ENCODE results near the gene FIGN.
A peak's percentile ranks its signal among the peaks of the same experiment; 100 is the strongest.

FIGN gene

DNA sequence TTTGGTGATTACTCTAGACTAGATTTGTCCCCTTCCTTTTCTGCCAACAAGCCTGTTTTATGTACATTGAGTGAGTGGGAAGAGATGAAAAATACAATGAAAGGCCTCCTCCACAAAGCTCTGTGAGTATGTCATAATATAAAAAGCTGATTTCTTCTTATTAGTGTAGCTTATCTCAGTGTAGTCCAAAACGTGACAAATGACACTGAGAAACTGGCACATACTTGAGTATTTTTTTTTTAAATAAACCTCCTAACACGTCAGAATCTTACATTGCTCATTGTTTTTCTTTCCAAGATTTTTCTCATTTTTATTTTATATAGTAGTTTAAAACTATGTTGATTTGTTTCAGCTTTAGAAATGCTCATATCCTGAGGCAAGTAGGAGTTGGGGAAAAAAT lies 17.9 kb upstream of the FIGN start:
- WGBS (ENCODE audit: extremely low coverage, insufficient coverage, insufficient read length) = no CpG with 5 or more reads among the region's 2 CpGs
- no peak overlapping the region for H3K4me3 ChIP-seq (ENCODE audit: low read depth, low read length)
- H3K4me2 ChIP-seq (ENCODE audit: low read length) = no peak overlapping the region
- no peak overlapping the region for H4K12ac ChIP-seq (ENCODE audit: low read depth, low read length)
- no peak overlapping the region for H3K18ac ChIP-seq (ENCODE audit: low read length)
- H4K91ac ChIP-seq (ENCODE audit: low read depth, low read length) = no peak overlapping the region
- H3K4ac ChIP-seq (ENCODE audit: low read depth, low read length) = no peak overlapping the region
- H2AK5ac ChIP-seq (ENCODE audit: low read length) = no peak overlapping the region
- H3K79me2 ChIP-seq (ENCODE audit: control insufficient read depth, insufficient read depth, low read length, poor library complexity) = no peaks in the 10 kb centered on the region
- DNase-seq = no peak
- H3K4me1 ChIP-seq (ENCODE audit: control insufficient read depth in 1 of 2, insufficient read depth in 2 of 2, low read length in 2 of 2) = peaks cover 0 to 2% of the 10 kb centered on the region in 2 experiments
- no peak overlapping the region for H2BK120ac ChIP-seq (ENCODE audit: insufficient read depth, low read length, poor library complexity)
- H3K79me1 ChIP-seq (ENCODE audit: low read length) = peaks cover 2% of the 10 kb centered on the region
- no peak overlapping the region for H3K14ac ChIP-seq (ENCODE audit: low read length)
- H3K9ac ChIP-seq (ENCODE audit: low read length) = no peak overlapping the region
- no peaks in the 10 kb centered on the region for H3K36me3 ChIP-seq (ENCODE audit: control insufficient read depth in 1 of 2, insufficient read depth in 2 of 2, low read length in 2 of 2)
- H3K27ac ChIP-seq (ENCODE audit: low read depth, low read length) = no peak overlapping the region
- H3K23ac ChIP-seq (ENCODE audit: low read length) = no peak overlapping the region
- no peak overlapping the region for H2AFZ ChIP-seq (ENCODE audit: insufficient read depth, low read length, poor library complexity)
- H3K9me3 ChIP-seq (ENCODE audit: insufficient read depth, low read depth, low read length) = no peaks in the 10 kb centered on the region
- no peak overlapping the region for H4K8ac ChIP-seq (ENCODE audit: low read depth, low read length)
- H2BK5ac ChIP-seq (ENCODE audit: low read depth, low read length, poor library complexity) = no peak overlapping the region
- no peaks in the 10 kb centered on the region for H3K27me3 ChIP-seq (ENCODE audit: insufficient read depth, low read length)
- no peak overlapping the region for H2BK12ac ChIP-seq (ENCODE audit: low read length)

DNA sequence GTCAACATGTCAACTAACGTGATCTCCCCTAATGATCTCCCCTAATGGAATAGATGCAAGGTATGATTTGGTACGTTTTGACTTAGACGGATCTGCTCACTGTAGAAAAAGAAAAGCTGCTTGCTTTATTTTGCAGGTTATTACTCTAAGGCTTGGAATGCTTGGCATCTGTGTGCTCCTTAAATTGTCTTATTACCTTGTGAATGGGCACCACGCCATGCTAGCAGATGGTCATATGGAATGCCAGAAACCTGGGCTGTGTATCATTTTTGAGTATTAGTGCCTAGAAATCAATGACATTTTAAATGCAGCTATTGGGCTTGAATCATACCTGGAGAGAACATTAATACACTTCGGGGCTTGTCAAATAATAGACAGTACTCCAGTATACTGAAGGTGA lies 16.5 kb upstream of the FIGN start:
- Histone ChIP-seq H3K14ac (ENCODE audit: low read length) (no peak overlapping the region), H3K4me1 (ENCODE audit: control insufficient read depth in 1 of 2, insufficient read depth in 2 of 2, low read length in 2 of 2) (peaks cover 0 to 2% of the 10 kb centered on the region in 2 experiments), H3K23ac (ENCODE audit: low read length) (no peak overlapping the region), H2AK5ac (ENCODE audit: low read length) (no peak overlapping the region), H2BK120ac (ENCODE audit: insufficient read depth, low read length, poor library complexity) (no peak overlapping the region), H2BK12ac (ENCODE audit: low read length) (no peak overlapping the region), H3K18ac (ENCODE audit: low read length) (no peak overlapping the region), H3K9ac (ENCODE audit: low read length) (no peak overlapping the region), H3K36me3 (ENCODE audit: control insufficient read depth in 1 of 2, insufficient read depth in 2 of 2, low read length in 2 of 2) (no peaks in the 10 kb centered on the region), H2BK5ac (ENCODE audit: low read depth, low read length, poor library complexity) (no peak overlapping the region), H3K4ac (ENCODE audit: low read depth, low read length) (no peak overlapping the region), H3K4me3 (ENCODE audit: low read depth, low read length) (no peak overlapping the region), H3K9me3 (ENCODE audit: insufficient read depth, low read depth, low read length) (no peaks in the 10 kb centered on the region), H3K79me2 (ENCODE audit: control insufficient read depth, insufficient read depth, low read length, poor library complexity) (no peaks in the 10 kb centered on the region), H3K4me2 (ENCODE audit: low read length) (no peak overlapping the region), H4K12ac (ENCODE audit: low read depth, low read length) (no peak overlapping the region), H3K27ac (ENCODE audit: low read depth, low read length) (no peak overlapping the region), H2AFZ (ENCODE audit: insufficient read depth, low read length, poor library complexity) (no peak overlapping the region), H4K8ac (ENCODE audit: low read depth, low read length) (no peak overlapping the region), H3K27me3 (ENCODE audit: insufficient read depth, low read length) (no peaks in the 10 kb centered on the region), H4K91ac (ENCODE audit: low read depth, low read length) (no peak overlapping the region), H3K79me1 (ENCODE audit: low read length) (peaks cover 2% of the 10 kb centered on the region)
- no CpG with 5 or more reads among the region's 5 CpGs for WGBS (ENCODE audit: extremely low coverage, insufficient coverage, insufficient read length)
- no peak for DNase-seq

DNA sequence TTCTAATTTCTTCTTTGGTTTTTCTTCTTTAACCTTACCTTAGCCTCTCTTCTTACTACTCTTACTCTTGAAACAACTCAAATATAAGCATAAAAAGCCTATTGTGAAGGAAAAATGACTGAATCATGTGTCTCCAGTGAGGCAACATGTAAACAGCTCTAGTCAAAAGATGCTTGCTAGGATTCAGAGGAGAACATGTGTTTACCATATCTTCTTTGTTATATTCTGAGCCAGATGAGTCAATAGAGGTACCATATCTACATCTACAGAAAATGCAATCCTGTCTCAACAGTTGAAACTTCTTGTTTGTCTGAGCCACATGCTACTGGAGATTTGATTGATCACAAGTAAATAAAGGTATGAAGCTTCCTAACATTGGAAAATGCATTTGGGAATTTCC lies 15.9 kb upstream of the FIGN start:
- Histone ChIP-seq H3K27me3 (ENCODE audit: insufficient read depth, low read length) (no peaks in the 10 kb centered on the region), H3K9me3 (ENCODE audit: insufficient read depth, low read depth, low read length) (no peaks in the 10 kb centered on the region), H3K14ac (ENCODE audit: low read length) (no peak overlapping the region), H3K9ac (ENCODE audit: low read length) (no peak overlapping the region), H2BK5ac (ENCODE audit: low read depth, low read length, poor library complexity) (no peak overlapping the region), H3K4me3 (ENCODE audit: low read depth, low read length) (no peak overlapping the region), H4K8ac (ENCODE audit: low read depth, low read length) (no peak overlapping the region), H2BK120ac (ENCODE audit: insufficient read depth, low read length, poor library complexity) (no peak overlapping the region), H3K23ac (ENCODE audit: low read length) (no peak overlapping the region), H3K36me3 (ENCODE audit: control insufficient read depth in 1 of 2, insufficient read depth in 2 of 2, low read length in 2 of 2) (no peaks in the 10 kb centered on the region), H3K18ac (ENCODE audit: low read length) (no peak overlapping the region), H3K79me2 (ENCODE audit: control insufficient read depth, insufficient read depth, low read length, poor library complexity) (no peaks in the 10 kb centered on the region), H4K12ac (ENCODE audit: low read depth, low read length) (no peak overlapping the region), H3K4ac (ENCODE audit: low read depth, low read length) (no peak overlapping the region), H3K79me1 (ENCODE audit: low read length) (peaks cover under 1% of the 10 kb centered on the region), H3K27ac (ENCODE audit: low read depth, low read length) (no peak overlapping the region), H3K4me1 (ENCODE audit: control insufficient read depth in 1 of 2, insufficient read depth in 2 of 2, low read length in 2 of 2) (peaks cover 0 to under 1% of the 10 kb centered on the region in 2 experiments), H3K4me2 (ENCODE audit: low read length) (no peak overlapping the region), H2AFZ (ENCODE audit: insufficient read depth, low read length, poor library complexity) (no peak overlapping the region), H2BK12ac (ENCODE audit: low read length) (no peak overlapping the region), H2AK5ac (ENCODE audit: low read length) (no peak overlapping the region), H4K91ac (ENCODE audit: low read depth, low read length) (no peak overlapping the region)
- no peak for DNase-seq

DNA sequence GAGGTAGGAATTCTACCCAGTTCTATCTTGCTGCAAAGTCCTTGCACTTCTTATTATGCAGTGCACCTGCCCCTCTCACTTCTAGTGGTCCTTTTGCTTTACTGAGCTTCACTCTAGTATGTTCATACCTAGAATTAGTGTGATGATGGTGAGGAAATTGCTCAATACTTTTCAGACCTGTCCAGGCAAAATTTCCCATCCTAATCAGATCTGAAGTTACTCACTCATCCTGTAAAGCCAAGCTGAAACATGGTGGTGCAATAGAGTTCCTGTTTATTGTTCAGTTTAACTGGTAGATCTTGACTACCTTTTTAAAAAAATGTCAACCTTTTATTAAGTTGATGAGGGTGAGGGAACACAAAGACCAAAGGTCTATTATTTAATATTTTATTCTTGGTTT lies 12.6 kb upstream of the FIGN start:
- H3K18ac ChIP-seq (ENCODE audit: low read length) = no peak overlapping the region
- no peak overlapping the region for H2BK12ac ChIP-seq (ENCODE audit: low read length)
- H2AK5ac ChIP-seq (ENCODE audit: low read length) = no peak overlapping the region
- H3K27ac ChIP-seq (ENCODE audit: low read depth, low read length) = no peak overlapping the region
- no peak overlapping the region for H3K23ac ChIP-seq (ENCODE audit: low read length)
- H4K8ac ChIP-seq (ENCODE audit: low read depth, low read length) = no peak overlapping the region
- DNase-seq = peak; percentile 42 to 80
- H3K4me2 ChIP-seq (ENCODE audit: low read length) = no peak overlapping the region
- H3K27me3 ChIP-seq (ENCODE audit: insufficient read depth, low read length) = no peaks in the 10 kb centered on the region
- no peaks in the 10 kb centered on the region for H3K9me3 ChIP-seq (ENCODE audit: insufficient read depth, low read depth, low read length)
- no peak overlapping the region for H3K4ac ChIP-seq (ENCODE audit: low read depth, low read length)
- H2BK5ac ChIP-seq (ENCODE audit: low read depth, low read length, poor library complexity) = no peak overlapping the region
- H2BK120ac ChIP-seq (ENCODE audit: insufficient read depth, low read length, poor library complexity) = no peak overlapping the region
- H3K79me1 ChIP-seq (ENCODE audit: low read length) = no peaks in the 10 kb centered on the region
- H3K4me1 ChIP-seq (ENCODE audit: control insufficient read depth in 1 of 2, insufficient read depth in 2 of 2, low read length in 2 of 2) = no peaks in the 10 kb centered on the region
- no peak overlapping the region for H3K4me3 ChIP-seq (ENCODE audit: low read depth, low read length)
- no peaks in the 10 kb centered on the region for H3K79me2 ChIP-seq (ENCODE audit: control insufficient read depth, insufficient read depth, low read length, poor library complexity)
- no peak overlapping the region for H4K12ac ChIP-seq (ENCODE audit: low read depth, low read length)
- H3K14ac ChIP-seq (ENCODE audit: low read length) = no peak overlapping the region
- no peak overlapping the region for H4K91ac ChIP-seq (ENCODE audit: low read depth, low read length)
- H3K9ac ChIP-seq (ENCODE audit: low read length) = no peak overlapping the region
- H3K36me3 ChIP-seq (ENCODE audit: control insufficient read depth in 1 of 2, insufficient read depth in 2 of 2, low read length in 2 of 2) = no peaks in the 10 kb centered on the region
- H2AFZ ChIP-seq (ENCODE audit: insufficient read depth, low read length, poor library complexity) = no peak overlapping the region

DNA sequence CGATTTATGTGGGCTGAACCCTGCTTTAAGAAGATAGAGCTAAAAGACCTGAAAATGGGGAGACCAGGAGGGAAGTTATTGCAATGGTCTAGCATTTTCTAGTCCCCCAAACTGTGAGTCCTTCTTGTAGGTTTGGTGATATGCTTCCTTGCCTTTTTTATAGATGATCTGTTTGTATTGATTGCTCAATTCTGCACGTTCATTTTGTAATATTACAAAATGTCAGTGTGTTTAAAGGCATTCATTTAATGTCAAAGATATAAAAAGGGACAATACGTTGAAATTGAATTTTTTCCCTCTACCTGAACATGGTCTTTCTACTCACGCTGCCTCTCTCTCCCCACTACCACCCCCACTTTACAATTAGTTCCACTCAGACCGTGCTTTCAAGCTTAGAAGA lies 5.6 kb upstream of the FIGN start:
- no peak overlapping the region for H3K14ac ChIP-seq (ENCODE audit: low read length)
- H3K4me2 ChIP-seq (ENCODE audit: low read length) = no peak overlapping the region
- no peak overlapping the region for H2BK5ac ChIP-seq (ENCODE audit: low read depth, low read length, poor library complexity)
- no peak overlapping the region for H3K4ac ChIP-seq (ENCODE audit: low read depth, low read length)
- H2BK12ac ChIP-seq (ENCODE audit: low read length) = no peak overlapping the region
- H3K36me3 ChIP-seq (ENCODE audit: control insufficient read depth in 1 of 2, insufficient read depth in 2 of 2, low read length in 2 of 2) = no peaks in the 10 kb centered on the region
- no peaks in the 10 kb centered on the region for H3K27me3 ChIP-seq (ENCODE audit: insufficient read depth, low read length)
- H4K12ac ChIP-seq (ENCODE audit: low read depth, low read length) = no peak overlapping the region
- no peak for DNase-seq
- H4K91ac ChIP-seq (ENCODE audit: low read depth, low read length) = no peak overlapping the region
- no peak overlapping the region for H3K4me3 ChIP-seq (ENCODE audit: low read depth, low read length)
- no peak overlapping the region for H3K18ac ChIP-seq (ENCODE audit: low read length)
- no peak overlapping the region for H3K9ac ChIP-seq (ENCODE audit: low read length)
- no peak overlapping the region for H2AK5ac ChIP-seq (ENCODE audit: low read length)
- no peak overlapping the region for H3K27ac ChIP-seq (ENCODE audit: low read depth, low read length)
- H3K23ac ChIP-seq (ENCODE audit: low read length) = no peak overlapping the region
- no peak overlapping the region for H2BK120ac ChIP-seq (ENCODE audit: insufficient read depth, low read length, poor library complexity)
- no peaks in the 10 kb centered on the region for H3K9me3 ChIP-seq (ENCODE audit: insufficient read depth, low read depth, low read length)
- H2AFZ ChIP-seq (ENCODE audit: insufficient read depth, low read length, poor library complexity) = no peak overlapping the region
- H3K79me1 ChIP-seq (ENCODE audit: low read length) = peaks cover 6% of the 10 kb centered on the region
- peaks cover 0 to 2% of the 10 kb centered on the region in 2 experiments for H3K4me1 ChIP-seq (ENCODE audit: control insufficient read depth in 1 of 2, insufficient read depth in 2 of 2, low read length in 2 of 2)
- no peak overlapping the region for H4K8ac ChIP-seq (ENCODE audit: low read depth, low read length)
- whole genome bisulfite sequencing (ENCODE audit: extremely low coverage, insufficient coverage, insufficient read length) = no CpG with 5 or more reads among the region's 5 CpGs
- H3K79me2 ChIP-seq (ENCODE audit: control insufficient read depth, insufficient read depth, low read length, poor library complexity) = peaks cover 3% of the 10 kb centered on the region
